Transverse colon (tissue), 4 donors: Measurements from ENCODE around the gene CNTN5. TPM values are rescaled to one million over a fixed set of nuclear protein-coding genes. Genes with fewer than 3 reads are reported as not detected.

Experiments used
- DNase-seq: peaks from one replicate; pipeline ENCODE4 v3.0.0-alpha.2; 2019
- H3K27ac ChIP-seq, 4 donors: fragments of 200-600 bp; sonication (generic); 2 replicates each; pipeline ENCODE4 v1.5.1; 2016 to 2018; ENCODE audit warnings: inconsistent platforms in 4 of 4
- H3K27me3 ChIP-seq: fragments of 200-600 bp; sonication (generic); 2 replicates; pipeline ENCODE4 v1.5.1; 2017; ENCODE audit warnings: inconsistent platforms
- H3K36me3 ChIP-seq, 4 donors: fragments of 200-600 bp; sonication (generic); 2 replicates each; pipeline ENCODE4 v1.5.1; 2017 to 2019; ENCODE audit warnings: inconsistent platforms in 4 of 4
- H3K4me1 ChIP-seq, 4 donors: fragments of 200-600 bp; sonication (generic); 2 replicates each; pipeline ENCODE4 v1.5.1; 2017 to 2020; ENCODE audit warnings: inconsistent platforms in 4 of 4
- H3K4me3 ChIP-seq, 4 donors: fragments of 200-600 bp; sonication (generic); 1 replicate in 1 of 4; 2 replicates in 3 of 4; pipeline versions ENCODE4 v1.5.1 to v1.6.1; 2017 to 2019; ENCODE audit warnings: inconsistent platforms in 4 of 4
- H3K9me3 ChIP-seq, 2 donors: fragments of 200-600 bp; sonication (generic); 2 replicates each; pipeline ENCODE4 v1.5.1; 2017 to 2019; ENCODE audit warnings: inconsistent platforms in 2 of 2
- CTCF ChIP-seq, 5 experiments: fragments of 200-600 bp in 3 of 5; fragments of 450-650 bp in 2 of 5; sonication (generic) in 3 of 5; IDR thresholded peaks; 1 replicate in 2 of 5; 2 replicates in 3 of 5; pipeline ENCODE4 v1.5.1; 2016 to 2017; ENCODE audit warnings: antibody characterized with exemption in 5 of 5, inconsistent platforms in 3 of 5, mild to moderate bottlenecking in 2 of 5, moderate library complexity in 1 of 5
- EP300 ChIP-seq: sonication (generic); formaldehyde crosslinking; IDR thresholded peaks from one replicate; pipeline ENCODE4 v1.6.1; 2017; ENCODE audit warnings: antibody characterized with exemption, low read depth
- POLR2A ChIP-seq: fragments of 450-650 bp; IDR thresholded peaks from one replicate; pipeline ENCODE4 v1.6.1; 2016; ENCODE audit warnings: antibody characterized with exemption, mild to moderate bottlenecking, moderate library complexity
- POLR2AphosphoS5 ChIP-seq, 3 donors: sonication (generic); formaldehyde crosslinking; IDR thresholded peaks; one replicate each; pipeline ENCODE4 v1.6.1; 2016; ENCODE audit warnings: antibody characterized with exemption in 3 of 3
- WGBS, 2 donors: methylation state at CpG; one replicate each; pipeline ENCODE4 v1.1.5; 2018; ENCODE audit warnings: low coverage in 1 of 2; 5-methylcytosine and 5-hydroxymethylcytosine counted together
- in situ Hi-C, 4 donors: fragments of 200-750 bp; cut with MboI; loops; one replicate each; pipeline versions ENCODE4 v1.15.0 to v1.15.1; 2017; ENCODE audit warnings: low sequenced_read_pairs in 3 of 4, low pct_ligation_motif_present in 1 of 4, low pct_unique_long_range_greater_than_20kb in 1 of 4
- intact Hi-C: fragments of 100-400 bp; cut with DNase I; formaldehyde crosslinking; loops from one replicate; pipeline ENCODE4 v1.15.1; 2023; ENCODE audit warnings: low total_unique reads
- total RNA-seq, 4 donors: library from RNA; depleted of rRNA; stranded (reverse); fragments of >200 nt; gene quantifications; one replicate each; pipeline ENCODE4 v1.1.0, GENCODE V29; 2016

The CNTN5 gene
- total RNA-seq, 4 donors from 2014 or later: 0.14 TPM; not detected in 3

GRCh38 chr11:100353083-100353482 lies 1332.3 kb downstream of the CNTN5 start:
- H3K36me3 ChIP-seq: no peaks in the 10 kb centered on the region
- TF ChIP-seq CTCF (IDR thresholded peaks at IDR 0.05) (no peak), EP300 (no peak), POLR2AphosphoS5 (IDR thresholded peaks at IDR 0.05) (no peak), POLR2A (no peak)
- no peak overlapping the region for H3K4me3 ChIP-seq
- in situ Hi-C loops: no loop called here
- H3K9me3 ChIP-seq: no peaks in the 10 kb centered on the region
- intact Hi-C loops: no loop called here
- no peak for DNase-seq
- H3K27ac ChIP-seq: no peak overlapping the region
- H3K27me3 ChIP-seq: no peaks in the 10 kb centered on the region
- H3K4me1 ChIP-seq: no peaks in the 10 kb centered on the region

- DNase-seq: no peak
- no peaks in the 10 kb centered on the region for H3K27me3 ChIP-seq
- no peak overlapping the region for H3K4me3 ChIP-seq
- H3K9me3 ChIP-seq: no peaks in the 10 kb centered on the region
- in situ Hi-C loops (no loop called here), intact Hi-C loops (no loop called here)
- no peaks in the 10 kb centered on the region for H3K36me3 ChIP-seq
- no peak overlapping the region for H3K27ac ChIP-seq
- no peaks in the 10 kb centered on the region for H3K4me1 ChIP-seq
- TF ChIP-seq POLR2AphosphoS5 (IDR thresholded peaks at IDR 0.05) (no peak), EP300 (no peak), CTCF (IDR thresholded peaks at IDR 0.05) (no peak), POLR2A (no peak)
Observed at GRCh38 chr11:100354736-100355135, 1334.0 kb downstream of the CNTN5 start.

GRCh38 chr11:100356035-100356434 lies 1335.3 kb downstream of the CNTN5 start:
- WGBS, 2 donors: 50 to 65% methylated on average over 3 to 4 of the region's 4 CpGs
- no peaks in the 10 kb centered on the region for H3K9me3 ChIP-seq
- no peak overlapping the region for H3K4me3 ChIP-seq
- H3K27me3 ChIP-seq: no peaks in the 10 kb centered on the region
- no peaks in the 10 kb centered on the region for H3K36me3 ChIP-seq
- DNase-seq: no peak
- no peaks in the 10 kb centered on the region for H3K4me1 ChIP-seq
- in situ Hi-C loops: no loop called here
- TF ChIP-seq CTCF (IDR thresholded peaks at IDR 0.05) (no peak), EP300 (no peak), POLR2AphosphoS5 (IDR thresholded peaks at IDR 0.05) (no peak), POLR2A (no peak)
- intact Hi-C loops: no loop called here
- H3K27ac ChIP-seq: no peak overlapping the region

GRCh38 chr11:100359281-100359680 lies 1338.5 kb downstream of the CNTN5 start:
- H3K9me3 ChIP-seq: peaks cover 0 to 3% of the 10 kb centered on the region in 2 donors
- intact Hi-C loops (no loop called here), in situ Hi-C loops (no loop called here)
- no peak for TF ChIP-seq POLR2A
- no peak for TF ChIP-seq CTCF (IDR thresholded peaks at IDR 0.05)
- no peak for TF ChIP-seq POLR2AphosphoS5 (IDR thresholded peaks at IDR 0.05)
- no peak for TF ChIP-seq EP300
- WGBS, 2 donors: 73 to 77% methylated on average over 4 of the region's 4 CpGs
- H3K36me3 ChIP-seq: no peaks in the 10 kb centered on the region
- no peaks in the 10 kb centered on the region for H3K4me1 ChIP-seq
- no peak overlapping the region for H3K27ac ChIP-seq
- no peak for DNase-seq
- no peaks in the 10 kb centered on the region for H3K27me3 ChIP-seq
- no peak overlapping the region for H3K4me3 ChIP-seq
